Activated CD4-positive, CD25-positive, alpha-beta regulatory T cell (primary cell): ENCODE results near the gene KRT1.
"Not testable (repeated sequence)": the region's sequence is repeated elsewhere in the genome, so short reads cannot be mapped to it uniquely, and the experiment has no call there.

Experiments used
- DNase-seq, 4 experiments: peaks; one replicate each; lab custom pipeline; 2025; lab: John Stamatoyannopoulos, UW

KRT1 gene

DNA sequence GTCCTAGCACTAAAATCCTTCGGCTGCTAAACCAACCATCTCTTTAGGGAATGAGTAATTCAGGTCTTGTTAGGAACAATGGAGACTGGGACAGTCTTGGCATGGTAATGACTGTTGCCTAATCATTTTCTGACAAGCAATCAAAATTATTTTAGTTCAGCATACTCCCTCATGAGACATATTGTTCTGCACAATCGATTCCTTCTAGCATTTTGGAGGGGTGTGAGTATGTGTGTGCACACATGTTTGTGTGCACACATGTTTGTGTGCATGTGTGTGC is 2.1 kb upstream of the KRT1 start:
- DNase-seq = no peak

DNA sequence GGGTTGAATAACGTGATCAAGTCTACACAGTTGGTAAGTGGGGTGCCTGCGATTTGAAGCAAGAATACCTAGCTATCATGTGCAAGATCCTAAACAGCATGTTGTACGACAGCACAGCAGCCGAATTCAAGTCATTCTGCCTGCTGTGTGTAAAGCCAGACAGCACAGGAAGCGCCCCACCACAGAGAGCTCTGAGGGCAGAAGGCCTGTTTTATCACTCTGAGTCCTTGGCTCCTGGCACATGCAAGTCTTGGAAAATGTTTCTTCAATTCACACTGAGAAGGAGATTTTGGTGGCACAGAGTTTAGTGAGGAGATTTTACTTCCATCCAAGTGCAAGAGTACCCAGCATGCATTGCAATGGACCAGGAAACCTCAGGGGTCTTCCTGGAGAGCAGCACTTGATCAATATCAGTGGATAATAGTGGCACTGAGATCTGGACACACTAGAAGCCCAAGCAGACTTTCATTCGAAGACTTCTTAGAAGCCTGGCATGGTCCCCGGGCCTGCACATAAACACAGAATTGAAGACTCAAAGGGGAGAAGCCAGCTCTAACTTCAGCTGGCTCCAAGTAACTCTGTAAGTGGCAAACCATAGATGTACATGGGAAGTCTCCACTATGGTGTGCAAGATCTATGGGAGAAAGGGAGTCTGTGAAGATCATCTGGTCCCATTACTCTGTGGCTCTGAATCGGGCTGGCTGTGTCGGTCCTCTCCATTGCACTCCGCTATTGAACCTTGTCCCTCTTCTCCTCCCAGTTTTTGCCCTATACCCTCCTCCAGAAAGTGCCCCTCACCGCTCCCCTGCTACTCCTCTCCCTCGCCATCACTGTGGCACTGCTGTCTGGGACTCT is 1.5 kb upstream of the KRT1 start:
- DNase-seq = no peak

DNA sequence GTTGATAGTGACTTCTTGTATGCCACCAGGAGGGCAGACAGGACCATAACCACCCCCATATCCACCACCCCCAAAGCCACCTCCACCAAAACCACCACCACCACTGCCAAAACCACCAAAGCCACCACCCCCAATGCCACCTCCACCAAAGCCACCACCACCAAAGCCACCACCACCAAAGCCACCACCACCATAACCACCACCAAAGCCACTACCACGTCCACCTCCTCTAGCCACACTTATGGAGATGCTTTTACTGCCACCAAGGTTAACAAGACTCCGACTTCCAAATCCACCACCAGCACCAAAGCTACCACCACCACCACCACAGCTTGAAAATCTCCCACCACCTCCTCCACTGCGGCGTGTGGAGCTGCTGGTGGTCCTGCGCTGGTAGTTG is 332 bp downstream of the KRT1 start:
- DNase-seq = no peak

DNA sequence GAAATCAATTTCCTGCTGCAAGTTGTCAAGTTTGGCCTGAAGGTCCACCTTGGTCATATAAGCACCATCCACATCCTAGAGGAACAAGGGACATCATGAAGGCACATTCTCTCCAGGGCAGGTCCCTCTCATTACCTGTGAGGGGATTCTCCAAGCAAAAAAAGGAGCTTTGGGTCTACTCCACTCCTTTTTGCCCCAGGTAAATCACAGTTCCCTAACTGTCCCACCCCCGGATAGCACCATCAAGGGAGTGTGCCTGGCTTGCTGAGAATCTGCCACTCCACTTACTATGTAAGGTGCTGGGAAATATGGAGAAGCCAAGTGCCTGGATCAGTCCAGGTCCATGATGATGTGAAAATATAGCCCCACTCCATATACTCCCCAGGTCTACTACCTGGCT is 2.5 kb downstream of the KRT1 start:
- DNase-seq = no peak

DNA sequence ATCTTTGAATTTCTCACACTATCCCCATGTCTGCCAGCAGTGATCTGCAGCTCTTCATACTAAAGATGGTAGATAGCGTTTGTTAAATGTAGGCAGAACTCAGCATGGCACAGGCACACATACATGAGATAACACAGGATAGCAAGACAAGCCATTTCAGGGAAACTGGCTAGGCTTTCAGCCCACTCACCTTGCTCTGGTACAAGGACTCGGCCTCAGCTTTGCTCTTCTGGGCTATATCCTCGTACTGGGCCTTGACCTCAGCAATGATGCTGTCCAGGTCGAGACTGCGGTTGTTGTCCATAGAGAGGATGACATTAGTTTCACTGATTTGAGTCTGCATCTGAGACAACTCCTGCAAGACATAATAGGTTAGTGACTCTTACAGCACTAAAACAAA is 3.1 kb downstream of the KRT1 start:
- no peak for DNase-seq

DNA sequence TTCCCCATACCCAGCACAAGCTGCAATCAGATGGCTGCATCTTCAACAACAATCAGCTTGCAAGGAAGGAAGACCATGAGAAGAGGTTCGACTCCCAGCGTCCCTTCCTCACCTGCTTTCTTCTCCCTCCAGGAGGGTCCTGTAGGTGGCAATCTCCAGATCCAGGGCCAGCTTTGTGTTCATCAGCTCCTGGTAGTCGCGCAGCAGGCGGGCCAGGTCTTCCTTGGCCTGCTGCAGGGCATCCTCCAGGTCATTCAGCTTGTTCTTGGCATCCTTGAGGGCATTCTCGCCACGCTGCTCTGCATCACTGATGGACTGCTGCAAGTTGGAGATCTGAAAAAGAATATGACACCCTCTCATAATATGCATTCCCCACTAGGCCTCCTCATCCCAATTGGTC is 4.0 kb downstream of the KRT1 start:
- DNase-seq = no peak

DNA sequence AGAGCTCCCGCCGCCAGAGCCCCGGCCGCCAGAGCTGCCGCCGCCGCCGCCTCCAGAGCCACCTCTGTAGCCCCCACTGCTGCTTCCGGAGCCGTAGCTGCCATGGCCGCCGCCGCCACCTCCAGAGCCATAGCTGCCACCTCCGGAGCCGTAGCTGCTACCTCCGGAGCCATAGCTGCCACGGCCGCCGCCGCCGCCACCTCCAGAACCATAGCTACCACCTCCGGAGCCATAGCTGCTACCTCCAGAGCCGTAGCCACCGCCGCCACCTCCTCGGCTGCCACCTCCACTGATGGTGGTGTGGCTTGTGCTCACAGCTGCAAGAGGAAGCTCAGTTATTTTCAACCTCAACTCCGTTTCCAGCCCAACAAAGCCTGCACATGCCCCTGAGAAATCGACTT is 4.9 kb downstream of the KRT1 start:
- no peak for DNase-seq

DNA sequence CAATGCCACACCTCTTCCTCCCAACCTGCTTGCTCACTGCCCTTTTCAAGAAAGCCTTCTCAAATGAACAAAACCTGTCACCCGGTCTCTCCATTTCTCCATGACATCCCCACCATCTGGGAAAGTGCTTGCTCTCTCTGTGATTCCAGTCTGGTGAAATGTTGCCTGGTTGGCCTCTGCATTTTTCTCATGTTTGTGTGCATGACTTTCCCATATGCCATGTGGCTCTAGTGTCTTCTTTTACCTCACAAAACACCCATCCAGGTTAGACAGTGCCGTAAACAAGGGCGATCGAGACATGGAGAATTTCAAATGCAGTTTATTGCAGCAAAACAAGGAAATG is 5.8 kb downstream of the KRT1 start:
- no peak for DNase-seq

DNA sequence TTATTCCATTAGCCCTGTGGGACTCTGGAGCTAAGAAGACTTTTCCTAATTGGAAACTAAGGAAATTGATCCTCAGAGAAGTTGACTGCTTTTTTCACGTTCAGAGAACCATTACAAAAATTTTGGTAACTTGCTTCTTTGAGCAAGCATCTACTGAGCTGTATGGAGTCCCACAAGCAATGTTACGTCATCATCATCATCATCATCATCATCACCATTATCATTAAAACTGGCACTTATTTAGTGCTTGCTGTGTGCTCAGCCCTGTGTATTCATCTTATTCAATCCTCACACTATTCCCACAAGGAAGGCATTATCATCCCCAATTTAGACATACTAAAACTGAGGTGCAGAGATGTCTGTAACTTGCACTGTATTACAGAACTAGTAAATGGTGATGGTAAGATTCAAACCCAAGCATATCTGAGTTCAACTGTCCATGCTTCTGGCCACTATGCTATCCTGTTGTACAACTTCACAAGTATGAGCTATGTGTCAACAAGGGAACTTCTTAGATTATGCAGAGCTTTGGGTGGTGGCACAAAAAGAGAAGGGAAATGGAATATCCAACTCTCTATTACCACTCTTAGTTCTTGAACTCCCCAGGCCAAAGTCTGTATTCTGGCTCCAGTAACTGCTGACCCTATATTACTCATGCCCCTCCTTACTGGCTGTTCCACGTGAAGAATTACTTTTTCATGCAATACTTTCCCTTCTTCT is 6.3 kb downstream of the KRT1 start:
- DNase-seq = no peak

DNA sequence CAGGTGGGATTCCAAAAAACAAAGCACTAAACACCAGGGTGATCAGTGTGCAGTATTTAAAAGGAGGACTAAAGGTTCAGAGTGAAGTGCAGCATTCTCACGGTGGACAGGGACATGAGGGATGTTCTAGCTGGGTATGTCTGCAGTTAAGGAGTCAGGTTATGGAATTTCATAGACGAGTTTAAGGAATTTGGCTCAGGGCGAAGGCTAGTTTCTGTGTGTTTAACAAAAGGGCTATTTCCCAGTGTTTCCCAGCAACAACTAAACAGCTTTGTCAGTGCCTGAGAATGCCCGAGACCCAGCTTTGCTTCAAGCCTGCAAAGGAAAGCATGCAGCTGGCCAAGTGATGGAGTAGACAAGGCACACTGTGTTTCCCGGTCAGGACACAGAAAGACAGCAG is 7.0 kb downstream of the KRT1 start:
- DNase-seq = no peak

DNA sequence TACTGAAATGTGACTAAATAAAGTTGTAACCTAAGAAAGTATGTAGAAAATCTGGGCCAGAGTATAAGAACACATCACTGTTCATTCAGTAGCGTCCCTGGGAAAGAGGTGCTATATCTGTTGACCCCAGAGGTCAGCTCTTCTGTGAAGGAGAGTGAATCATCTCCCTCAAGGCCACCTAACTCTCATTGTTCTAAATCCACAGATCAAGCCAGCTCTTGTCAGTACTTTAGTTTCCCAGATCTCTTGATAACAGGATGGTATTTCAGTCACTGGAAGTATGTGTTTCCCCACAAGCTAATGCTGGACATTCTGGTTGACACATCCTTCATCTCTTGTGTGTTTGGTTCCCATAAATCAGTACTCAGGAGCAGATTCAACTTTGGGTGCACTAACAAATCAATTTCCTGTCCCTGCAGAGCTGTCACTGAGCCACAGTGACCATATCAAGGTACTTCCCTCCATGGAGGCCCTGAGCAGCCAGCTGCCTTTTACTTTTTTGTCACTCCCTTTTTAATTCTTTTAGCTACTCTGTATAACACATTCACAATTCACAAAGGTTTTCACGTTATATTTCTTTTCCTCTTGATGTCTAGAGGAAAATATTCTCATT is 7.8 kb downstream of the KRT1 start:
- no peak for DNase-seq

DNA sequence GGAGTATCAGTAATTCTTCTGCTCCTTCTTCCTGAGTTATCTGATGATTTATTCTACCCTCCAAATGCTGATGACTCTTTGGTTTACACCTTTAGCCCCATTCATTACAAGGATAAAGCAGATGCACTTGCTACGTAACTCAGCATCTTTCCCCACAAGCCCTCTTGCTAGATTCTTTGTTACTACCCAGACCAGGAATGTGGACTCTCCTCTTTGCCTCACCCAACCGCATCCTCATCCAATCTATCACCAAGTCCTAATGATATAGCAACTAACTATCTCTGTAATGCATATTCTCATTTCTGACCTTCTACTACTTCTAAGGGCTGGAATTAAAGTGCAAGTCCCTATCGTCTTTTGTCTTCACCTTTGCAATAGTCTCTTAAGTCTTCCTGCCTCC is 9.2 kb downstream of the KRT1 start:
- DNase-seq = no peak

DNA sequence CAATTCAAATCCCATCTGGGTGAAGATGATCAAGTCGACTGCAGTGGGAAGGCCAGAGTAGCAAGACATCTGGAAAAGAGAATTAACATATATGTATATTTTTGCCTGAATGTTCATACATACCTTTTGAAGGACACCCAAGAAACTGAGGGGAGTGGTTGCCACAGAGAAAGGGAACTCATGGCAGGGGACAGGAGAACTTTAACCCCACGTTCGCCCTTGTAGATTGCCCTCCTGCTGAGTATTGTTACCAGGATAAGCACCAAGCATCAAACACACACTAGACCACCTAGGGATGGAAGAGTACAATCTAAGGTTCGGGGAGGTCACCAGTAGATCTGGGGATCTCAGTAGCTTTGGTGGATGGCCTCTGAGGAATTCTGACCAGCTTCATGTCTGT is 9.7 kb downstream of the KRT1 start:
- DNase-seq = no peak

DNA sequence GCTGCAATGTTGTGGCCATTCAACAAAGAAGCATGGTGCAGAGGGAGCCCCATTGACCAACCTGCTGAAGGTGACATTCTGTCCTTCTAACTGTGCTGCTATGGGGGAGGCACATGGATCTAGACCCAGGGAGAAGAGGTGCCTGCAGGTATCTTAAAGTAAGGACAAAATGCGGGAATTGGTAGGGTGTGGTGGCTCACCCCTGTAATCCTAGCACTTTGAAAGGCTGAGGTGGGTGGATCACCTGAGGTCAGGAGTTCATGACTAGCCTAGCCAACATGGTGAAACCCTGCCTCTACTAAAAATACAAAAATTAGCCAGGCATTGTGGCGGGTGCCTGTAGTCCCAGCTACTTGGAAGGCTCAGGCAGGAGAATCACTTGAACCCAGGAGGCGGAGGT is 10.3 kb downstream of the KRT1 start:
- not testable (repeated sequence) for DNase-seq

DNA sequence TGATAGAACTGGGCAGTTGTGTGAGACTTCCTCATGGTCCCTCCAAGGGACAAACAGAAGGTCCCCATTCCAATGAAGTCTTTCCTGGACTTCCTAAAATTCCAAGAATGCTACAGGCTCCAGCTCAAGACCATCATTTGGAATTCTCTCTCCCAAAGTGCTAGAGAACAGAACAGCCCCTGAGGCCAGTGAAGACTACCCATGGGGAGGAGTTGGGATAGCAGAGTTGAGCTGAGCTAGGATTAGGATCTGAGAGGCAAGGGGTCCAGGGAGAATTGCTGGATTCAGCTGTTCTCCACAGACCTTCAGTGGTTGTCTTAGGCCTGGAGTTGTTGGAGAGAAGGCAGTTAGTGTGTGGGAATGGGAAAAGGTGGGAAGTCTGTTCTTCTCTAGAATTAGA is 10.8 kb downstream of the KRT1 start:
- DNase-seq = no peak

DNA sequence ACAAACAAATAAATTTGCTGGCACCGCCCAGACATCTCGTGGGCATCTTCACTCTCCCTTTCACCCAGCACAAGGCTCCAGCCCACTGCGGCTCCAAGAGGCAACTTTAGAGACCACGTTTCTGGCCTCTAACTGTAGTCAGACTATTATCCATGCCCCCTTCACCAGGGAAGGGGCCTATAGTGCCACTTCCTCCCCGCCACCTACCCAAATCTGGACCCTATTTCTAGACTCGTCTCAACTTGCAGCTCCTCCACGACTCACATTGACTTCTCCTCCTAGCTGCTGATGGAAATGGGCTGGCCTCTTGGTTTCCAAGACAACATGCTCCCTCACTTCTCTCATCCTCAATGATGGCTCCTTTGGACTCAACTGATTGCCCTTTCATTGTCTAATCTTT is 12.3 kb downstream of the KRT1 start:
- DNase-seq = no peak

DNA sequence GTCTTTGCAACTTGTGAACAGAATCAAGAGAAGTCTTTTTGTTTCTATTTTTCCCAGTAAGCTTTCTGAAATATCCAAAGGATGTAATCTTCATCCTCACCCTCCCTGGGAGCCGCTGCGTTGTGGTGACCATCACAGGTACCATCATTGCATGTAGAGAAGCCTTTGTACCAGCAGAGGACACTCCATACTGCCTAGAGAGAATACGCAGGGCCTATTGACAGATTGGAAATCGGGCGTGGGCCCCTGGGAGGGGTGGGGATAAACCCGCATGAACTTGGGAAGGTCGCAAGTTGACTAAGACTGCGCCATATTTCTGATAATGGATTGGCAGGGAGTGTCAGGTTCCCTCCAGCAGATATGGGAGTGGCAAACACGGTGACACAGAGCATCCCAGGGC is 12.7 kb downstream of the KRT1 start:
- no peak for DNase-seq

DNA sequence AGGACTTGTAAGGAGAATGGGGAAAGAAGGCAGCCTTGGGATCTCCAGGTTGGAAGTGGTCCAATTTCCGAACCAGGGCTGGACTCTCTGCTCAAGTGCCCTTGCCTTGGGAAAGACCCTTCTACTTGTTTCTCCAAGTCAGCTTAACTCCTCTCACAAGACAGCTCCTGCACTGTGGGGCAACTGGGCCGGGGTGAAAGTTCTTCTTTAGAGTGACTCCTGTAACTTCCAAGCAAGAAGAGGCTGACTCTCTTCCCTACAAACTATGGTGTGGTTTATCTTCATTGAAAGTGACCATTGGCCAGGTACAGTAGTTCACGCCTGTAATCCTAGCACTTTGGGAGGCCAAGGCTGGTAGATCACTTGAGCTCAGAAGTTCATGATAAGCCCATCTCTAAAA is 13.7 kb downstream of the KRT1 start:
- DNase-seq = no peak

DNA sequence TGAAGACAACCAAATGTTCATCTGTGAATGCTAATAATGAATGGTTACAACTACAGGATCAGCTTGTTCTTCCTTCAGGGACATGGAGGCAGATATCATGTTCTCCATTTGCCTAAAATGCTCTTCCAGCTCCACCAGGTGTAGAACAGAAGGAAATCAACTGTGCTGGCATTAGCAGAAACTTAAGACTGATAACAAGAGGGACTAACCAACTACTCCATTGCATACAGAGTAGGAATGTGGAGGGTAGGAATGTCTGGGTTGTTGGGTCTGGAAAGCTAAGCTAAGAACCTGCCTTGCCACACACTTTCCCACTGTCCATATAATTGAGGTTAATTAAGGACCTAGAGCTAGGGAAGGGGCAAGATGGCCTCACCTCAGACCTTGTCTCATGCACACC is 16.8 kb downstream of the KRT1 start:
- DNase-seq = no peak

DNA sequence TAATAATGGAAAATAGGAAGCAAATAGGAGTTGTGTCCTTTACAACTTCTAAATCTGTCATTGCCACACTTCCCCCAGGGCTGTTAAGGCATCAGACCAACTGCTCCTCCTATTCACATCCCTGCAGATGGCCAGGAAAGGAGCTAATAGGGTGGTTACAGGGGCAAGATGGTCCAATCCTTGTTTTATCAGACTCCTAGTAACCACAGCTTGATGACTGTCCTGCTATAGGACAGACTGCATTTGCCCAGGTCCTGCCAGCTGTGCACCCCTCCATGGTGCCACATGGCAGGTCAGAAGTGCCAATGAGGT is 17.3 kb downstream of the KRT1 start:
- DNase-seq = no peak

DNA sequence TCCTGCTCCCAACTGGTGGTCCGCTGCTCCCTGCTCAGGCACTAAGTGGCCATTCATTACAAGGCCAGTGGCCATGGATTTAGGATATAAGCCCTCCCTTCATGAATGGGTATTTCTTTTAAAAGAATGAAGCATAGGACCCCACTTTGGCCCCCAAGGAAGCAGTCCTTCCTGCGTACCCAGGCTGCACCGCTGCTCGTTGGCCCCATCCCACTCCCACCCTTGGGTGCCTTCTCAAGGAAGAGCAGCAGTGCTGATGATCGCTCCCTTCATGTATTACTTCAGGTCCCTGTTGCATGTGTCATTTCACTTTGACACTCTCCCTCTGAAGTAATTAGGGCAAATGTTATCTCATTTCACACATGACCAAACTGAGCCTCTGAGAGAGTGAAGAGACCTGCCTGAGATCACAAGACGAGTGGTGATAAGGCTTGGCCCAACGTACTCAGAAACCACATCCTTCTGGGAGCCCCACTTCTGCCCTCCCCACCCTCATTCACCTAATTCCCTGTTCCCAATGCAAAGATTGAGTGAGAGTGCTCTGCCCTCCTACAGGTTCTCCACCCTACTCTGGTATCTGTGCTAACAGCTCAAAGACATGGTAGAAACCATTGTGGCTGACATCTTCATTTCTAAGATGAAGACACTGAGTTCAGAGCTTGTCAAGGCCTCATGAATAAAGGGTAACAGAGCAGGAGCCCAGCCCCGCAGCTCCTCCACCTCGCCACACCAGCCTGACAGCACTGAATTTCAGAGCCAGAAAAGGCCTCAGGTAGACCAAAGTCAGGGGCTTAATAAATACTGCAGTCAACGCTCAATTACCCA is 17.9 kb downstream of the KRT1 start:
- DNase-seq = no peak

DNA sequence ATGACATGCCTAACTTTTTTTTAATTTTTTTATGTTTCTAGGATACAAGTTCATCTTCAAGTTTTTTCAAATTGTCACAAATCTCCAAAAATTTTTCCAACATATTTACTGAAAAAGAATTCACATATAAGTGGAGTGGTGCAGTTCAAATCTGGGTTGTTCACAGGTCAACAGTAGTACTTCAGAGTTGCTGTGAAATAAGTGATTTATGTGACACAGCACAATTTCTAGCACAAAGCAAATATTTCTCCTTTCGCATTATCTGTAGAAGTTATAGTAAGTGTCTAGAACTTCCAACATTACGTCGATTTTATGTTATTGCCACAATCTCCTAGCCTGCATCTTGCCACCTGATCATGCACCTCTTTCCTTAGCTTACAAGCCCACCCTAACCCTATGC is 18.5 kb downstream of the KRT1 start:
- DNase-seq = no peak

DNA sequence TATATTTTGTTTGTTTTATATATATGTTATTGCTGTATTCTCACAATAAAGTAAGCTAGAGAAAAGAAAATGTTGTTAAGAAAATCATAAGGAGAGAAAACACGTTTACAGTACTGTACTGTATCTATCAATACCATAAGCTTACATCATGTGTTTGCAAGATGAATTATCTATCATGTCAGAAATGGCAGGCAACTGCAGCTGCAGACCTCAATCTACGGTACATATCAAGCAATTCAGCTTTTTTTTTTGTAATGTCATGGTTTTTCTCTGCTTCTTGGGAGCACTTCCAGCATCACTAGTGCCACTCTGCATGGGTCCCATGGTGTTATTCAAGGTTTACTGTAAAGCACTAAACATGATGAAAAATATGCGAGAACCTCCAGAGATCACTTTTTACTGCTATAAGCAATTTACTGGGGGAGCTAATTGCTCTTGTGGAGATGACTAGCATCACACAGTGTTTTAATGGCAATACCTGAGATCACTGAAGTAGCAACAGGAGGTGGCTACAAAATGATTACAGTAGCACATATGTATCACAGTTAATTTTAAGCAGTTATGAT is 19.2 kb downstream of the KRT1 start:
- no peak for DNase-seq
